Cortex of kidney (tissue), 1 donor: ENCODE data around the gene HYAL1.

Experiments used
- DNase-seq: peaks from one replicate; lab custom pipeline; 2025; lab: John Stamatoyannopoulos, UW

Gene HYAL1

DNA sequence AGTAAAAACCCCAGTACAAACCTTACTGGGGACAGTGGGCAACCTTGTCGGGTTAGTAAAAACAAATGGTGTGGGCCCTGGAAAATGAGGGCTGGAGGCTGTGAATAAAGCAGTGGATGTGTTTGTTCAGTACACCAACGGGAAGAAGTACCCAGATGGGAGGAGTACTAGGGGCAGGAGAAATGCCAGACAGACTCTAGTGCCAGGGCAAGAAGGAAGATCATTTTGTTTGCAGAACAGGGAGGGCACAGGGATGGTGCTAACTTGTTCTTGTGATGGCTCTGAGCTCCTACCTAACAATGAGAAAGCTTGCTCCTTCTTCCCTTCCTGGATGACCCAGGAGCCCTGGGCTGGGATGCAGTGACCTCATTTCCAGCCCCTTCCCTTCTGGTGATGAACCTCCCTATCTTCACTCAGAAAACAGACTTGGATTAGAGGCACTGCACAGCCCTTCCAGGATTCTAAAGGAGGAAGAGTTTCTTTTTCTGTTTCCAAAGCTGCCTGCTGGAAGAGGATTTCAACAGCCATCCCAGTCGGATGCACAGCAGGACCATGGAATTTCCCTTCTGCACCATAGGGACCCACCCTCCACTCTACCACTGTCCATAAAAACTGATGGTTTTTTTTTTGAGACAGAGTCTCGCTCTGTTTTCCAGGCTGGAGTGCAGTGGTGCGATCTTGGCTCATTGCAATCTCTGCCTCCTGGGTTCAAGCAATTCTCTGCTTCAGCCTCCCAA lies 31.1 kb upstream of the HYAL1 start:
- DNase-seq: no peak

DNA sequence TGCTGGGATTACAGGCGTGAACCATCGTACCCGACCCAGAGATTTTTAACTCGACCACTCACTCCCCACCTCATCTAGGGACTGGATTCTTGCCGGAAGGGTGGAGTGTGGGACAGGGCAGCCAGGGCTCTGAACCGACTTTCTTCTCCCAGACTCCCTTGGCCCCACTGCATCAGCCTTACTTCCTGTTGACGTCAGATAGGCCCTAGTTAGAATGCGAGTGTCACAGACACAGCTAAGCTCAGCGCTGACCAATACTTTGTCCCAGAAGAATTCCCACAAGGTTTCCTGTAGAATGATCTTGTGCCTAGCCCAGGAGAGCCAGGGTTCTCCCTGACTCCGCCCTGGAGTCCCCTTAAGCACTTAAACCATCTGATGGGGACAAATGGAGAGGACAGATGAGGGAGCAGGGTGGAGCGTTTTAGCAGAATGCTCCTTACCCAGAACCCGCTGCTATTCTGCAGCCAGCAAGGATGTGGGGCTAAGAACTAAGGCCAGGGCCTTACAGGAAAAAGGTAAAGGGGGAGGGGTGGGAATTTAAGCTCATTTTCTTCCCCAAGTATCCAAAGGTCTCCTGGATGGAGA lies 30.5 kb upstream of the HYAL1 start:
- no peak for DNase-seq

DNA sequence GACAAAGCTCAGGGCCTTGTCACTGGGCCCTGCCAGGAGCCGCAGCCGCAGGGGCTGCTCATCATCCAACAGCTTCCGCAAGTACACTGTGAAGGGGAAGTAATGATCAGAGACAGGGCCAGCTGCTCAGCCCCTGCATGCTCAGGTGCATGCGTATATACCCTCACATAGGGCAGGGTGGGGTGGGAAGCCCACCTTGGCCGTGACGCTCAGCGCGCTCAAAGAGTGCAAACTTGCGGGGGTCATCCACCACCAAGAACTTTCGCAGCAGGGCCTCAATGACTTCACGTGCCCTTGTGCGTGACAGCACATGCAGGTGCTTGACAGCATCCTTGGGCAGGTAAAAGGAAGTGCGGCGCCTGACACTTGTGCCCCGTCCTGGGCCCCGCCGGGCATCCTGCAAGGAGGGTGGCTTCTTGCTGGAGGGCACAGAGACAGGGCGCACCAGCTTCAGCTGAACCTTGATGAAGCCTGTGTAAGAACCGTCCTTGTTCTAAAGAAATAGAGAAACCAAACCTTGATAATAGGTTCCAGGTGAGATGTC lies 28.1 kb upstream of the HYAL1 start:
- no peak for DNase-seq

DNA sequence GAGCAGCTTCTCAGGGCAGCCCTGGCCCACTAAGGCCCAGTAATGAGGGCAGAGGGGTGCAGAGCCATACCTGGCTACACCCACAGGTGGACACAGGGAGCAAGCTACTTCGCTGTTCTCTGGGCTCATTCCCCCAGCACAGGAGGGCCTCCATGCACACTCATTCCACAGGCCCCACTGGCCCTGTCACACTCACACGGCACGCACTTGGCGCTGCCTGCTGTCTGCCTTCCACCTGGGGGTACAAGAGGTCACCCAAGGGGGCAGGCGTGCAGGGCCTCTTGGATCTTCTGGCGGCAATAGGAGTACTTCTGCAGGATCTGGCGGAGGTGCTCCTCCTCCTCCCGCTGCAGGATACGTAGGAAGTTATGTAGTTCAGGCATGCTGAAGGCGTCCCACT lies 27.0 kb upstream of the HYAL1 start:
- DNase-seq: no peak

DNA sequence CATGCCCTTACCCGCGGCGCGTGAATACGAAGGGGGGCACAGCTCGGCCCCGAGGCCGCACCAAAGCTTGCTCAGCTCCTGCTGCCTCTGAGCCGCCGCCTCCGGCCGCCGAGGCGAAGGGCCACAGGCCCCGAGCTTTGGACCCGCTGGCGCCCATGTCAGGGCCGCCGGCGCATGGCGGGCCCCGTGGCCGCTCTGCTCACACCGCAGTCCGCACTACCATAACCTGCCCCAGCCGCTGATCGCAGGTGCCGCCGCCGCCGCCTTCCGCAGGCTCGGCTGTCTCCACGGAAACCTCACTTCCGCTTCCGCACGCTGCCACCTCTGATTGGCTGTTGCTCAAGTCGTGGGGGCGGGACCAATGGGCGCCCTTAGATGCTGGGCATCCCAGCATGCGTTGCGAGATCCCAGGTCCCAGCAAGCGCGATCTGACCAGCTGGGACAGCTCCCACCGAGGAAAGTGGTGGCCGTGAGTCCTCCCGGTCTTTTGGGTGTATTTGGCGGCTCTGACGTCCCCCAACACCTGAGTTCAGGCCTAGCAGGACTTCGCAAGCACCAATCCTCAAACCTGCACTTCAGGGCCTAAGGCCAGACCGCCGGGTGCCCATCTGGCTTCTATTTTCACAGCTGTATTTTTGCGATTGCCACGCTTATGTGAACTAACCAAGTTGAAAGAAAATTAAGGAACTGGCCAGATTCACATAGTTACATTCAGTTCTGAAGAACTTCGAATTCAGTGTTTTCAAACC lies 24.7 kb upstream of the HYAL1 start, which contains the start of gene TUSC2:
Gene TUSC2, minus strand, starts transcription at position 281 of the 749 bp plus-strand sequence. Its CDS starts 124 bp downstream, at position 157.
- DNase-seq: no peak

DNA sequence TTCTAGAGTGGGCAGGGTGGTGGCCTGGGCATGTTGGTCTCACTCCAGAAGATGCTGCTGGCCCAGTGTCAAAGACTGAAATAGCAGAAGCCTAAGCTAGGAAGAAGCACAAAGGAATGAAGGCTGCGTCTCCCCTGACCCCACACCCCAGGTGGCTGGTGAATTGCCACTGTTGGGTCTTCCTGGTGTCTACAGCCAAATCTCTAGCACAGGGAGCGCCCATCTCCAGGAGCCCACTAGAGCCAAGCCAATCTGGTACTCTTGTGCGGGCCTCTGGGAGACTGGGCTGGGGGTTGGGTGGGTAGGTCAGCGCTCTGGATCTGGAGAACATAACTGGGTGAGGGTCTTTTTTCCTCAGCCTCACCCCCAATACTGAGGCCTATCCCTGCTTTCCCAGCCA lies 23.8 kb upstream of the HYAL1 start:
- no peak for DNase-seq

DNA sequence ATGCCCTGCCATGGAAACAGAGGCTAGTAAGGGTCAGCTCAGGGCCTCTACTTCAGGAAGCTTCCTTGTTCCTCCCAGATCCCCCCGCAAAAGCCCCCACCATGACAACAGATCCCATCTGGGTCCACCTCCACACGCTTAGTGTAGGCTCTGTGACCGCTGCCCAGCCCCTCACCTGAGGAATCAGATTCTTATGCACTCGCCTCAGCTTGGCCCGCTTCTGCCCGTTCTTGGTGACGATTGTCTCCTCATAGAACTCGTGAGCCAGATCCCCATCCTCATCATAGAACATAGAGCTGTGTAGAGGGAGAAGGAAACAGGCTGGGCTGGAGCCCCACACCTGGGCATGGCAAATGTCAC lies 22.8 kb upstream of the HYAL1 start:
- DNase-seq: no peak

DNA sequence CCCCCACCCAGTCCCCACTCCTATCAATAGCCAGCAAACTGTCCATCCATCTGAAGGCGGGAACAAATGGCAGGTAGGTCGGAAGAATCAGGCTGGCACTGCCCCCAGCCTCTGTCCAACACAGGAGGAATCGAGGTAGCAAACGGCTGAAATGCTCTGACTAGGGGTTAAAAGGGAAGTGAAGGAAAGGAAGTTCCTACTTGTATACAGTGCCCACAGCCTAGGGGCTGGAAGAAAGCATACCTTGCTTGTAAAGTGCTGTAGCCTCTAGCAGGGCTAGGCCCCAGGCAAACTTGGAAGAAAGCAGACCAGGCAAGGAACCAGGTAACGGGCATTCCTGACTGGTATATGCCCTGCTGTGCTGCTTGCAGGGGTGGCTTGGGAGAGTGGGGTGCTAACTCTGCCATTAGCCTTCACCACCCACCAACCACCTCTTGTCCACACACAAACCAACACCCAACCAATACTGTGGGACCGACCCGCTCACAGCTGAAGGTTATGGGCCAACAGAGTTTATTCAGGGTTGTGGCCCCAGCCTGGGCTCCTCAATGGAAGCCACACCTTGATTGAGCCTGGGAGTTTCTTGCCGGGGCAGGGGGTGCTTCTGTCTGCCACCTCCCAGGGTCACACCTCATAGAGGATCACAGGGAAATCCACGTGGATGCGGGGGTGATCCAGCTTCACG lies 22.3 kb upstream of the HYAL1 start:
- no peak for DNase-seq

DNA sequence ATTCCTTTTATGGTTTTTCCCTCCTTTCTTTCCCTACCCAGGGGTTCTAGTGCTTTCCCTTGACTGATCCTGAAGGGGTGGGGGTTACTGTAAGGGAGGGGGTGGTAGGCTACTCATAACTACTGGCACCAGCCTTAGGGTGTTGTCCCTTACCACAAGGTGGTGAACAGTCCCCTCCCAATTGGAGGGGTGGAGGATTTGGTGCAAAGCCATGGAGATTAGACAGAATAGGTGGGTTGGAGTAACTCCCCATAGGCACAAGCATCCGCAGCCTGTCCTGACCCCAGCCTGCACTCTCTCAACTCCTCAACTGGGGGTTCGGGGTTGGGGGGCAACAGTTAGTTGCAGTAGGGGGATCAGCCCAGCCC lies 21.7 kb upstream of the HYAL1 start:
- DNase-seq: no peak

DNA sequence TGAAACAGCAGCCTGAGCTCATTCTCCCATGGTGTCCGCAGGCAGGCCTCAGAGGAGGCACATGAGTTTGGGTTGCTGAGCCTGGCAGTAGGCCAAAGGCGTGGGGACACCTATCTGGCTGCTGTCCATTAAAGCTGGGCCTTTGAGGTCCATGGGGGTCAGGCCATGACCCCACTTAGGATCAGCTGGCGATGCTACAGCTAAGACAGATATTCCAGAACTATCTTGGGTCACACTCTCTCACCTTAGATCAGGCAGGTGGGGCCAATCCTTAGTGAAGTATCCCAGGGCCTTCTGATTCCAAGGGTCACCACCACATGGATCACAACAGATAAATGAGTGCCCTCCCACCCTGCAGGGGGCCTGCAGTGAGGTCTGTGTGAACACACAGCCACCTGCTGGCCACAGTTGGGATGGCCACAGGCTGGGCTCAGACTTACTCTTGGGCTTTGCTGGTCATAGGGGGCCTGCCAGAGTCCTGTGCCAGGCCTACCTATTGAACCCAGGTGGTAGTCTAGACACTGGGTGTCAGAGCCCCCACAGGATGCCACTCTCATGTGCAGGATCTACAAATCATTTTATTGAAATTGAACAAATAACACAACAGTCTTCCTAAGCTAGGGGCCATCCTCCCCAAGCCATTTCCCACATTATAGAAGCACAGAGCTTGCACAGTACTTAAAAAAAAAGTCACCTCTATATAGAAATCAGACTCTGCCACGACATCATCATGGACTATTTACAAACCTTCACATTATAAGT lies 21.2 kb upstream of the HYAL1 start:
- no peak for DNase-seq

DNA sequence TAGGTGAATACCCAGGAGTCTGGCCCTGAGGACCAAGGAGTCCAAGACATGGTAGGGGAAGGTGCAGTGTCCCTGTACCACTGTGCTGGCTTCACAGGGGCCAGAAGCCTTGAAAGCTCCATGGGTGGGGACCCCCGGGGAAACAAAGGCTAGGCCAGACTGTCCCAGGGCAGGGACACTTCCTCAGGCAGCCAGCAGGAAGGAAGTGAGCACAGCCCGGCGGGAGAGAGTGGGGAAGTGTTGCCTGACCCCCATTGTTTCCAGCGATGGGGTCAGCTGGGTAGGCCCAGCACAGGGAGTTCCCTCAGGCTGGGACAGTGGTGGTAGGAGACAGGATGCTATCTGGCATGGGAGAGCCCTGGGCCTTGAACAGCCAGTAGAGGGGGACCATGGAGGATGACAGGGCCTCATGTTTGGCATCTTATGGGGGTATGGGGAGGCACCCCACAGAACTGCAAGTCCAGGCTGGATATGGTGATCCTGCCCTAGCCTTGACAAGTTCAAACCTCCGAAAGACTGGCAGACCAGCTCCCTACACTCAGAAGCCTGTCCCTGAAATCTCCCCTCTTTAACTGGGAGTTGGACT lies 20.3 kb upstream of the HYAL1 start:
- no peak for DNase-seq

DNA sequence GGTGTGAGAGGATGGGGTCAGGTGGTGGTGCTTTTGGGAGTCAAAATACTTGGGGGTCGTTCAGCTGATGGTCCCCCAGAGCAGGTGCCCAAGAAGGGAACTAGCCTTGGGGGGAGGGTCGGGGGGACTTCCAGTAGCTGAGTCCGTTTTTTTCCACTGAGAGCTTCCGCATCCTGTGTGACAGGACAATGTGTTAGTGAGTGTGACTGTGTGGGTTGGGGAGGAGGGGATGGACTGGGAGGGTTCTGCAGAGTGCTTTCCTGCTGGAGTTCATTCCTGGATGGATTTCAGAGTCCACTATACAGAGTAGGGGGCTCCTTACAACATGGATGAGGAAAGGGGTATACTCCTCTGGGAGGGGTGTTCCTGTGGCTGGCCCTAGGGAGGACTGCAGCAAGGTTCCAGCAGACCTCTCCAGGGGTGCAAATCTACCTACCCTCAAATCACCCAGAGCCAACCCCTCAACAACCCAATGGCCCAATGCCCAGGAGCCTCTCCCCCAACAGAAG lies 19.8 kb upstream of the HYAL1 start:
- DNase-seq: no peak

DNA sequence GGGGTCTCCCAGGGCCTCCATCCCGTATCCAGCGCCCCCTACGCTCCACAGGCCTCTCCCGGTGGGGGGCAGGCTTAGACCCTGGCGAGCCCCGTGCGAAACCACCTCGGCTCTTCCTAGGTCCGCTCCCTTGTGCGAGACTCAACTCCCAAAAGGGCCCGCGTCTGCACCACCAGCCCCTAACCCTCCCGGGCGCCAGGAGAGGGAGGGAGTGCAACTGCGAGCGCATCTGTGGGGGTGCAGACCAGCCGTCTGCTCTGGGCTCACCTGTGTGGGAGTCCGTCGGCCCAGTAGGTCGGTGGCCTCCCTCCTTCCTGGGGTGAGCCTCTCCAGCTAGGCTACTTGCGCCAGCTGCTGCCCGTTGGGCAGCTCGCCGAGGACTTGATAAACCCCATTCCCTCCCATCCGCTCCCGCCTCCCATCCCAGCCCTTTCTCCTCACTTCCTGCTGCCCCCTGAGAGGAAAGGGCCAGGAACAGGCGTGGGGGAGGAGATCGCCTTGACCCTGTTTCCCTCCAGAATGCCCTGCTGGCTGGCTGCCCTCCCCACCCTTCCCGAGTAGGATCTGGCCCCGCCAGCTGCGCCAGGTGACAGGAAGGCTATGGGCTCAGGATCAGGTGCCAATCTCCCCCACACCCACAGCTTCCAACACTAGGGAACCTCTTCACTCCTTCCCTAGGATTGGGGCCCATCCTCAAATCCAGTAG lies 19.2 kb upstream of the HYAL1 start, which contains the start of gene HYAL2:
Gene HYAL2, minus strand, starts transcription at position 360 of the 706 bp plus-strand sequence. CDS start 2,256 bp downstream, outside the sequence.
- DNase-seq: no peak

DNA sequence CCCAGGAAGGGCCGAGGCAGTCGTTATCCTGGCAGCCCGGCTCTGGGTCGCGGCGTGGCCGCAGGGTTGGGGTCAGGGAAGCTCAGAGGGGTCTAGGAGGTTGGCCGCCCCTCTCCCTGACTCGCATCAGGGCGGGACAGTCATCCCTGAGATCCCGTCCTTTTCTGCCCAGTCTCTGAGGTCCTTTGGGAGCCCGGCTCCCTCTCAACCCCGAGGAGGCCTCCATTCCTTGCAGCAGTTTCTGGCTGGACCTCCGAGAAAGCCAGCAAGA lies 18.7 kb upstream of the HYAL1 start:
- DNase-seq: no peak

DNA sequence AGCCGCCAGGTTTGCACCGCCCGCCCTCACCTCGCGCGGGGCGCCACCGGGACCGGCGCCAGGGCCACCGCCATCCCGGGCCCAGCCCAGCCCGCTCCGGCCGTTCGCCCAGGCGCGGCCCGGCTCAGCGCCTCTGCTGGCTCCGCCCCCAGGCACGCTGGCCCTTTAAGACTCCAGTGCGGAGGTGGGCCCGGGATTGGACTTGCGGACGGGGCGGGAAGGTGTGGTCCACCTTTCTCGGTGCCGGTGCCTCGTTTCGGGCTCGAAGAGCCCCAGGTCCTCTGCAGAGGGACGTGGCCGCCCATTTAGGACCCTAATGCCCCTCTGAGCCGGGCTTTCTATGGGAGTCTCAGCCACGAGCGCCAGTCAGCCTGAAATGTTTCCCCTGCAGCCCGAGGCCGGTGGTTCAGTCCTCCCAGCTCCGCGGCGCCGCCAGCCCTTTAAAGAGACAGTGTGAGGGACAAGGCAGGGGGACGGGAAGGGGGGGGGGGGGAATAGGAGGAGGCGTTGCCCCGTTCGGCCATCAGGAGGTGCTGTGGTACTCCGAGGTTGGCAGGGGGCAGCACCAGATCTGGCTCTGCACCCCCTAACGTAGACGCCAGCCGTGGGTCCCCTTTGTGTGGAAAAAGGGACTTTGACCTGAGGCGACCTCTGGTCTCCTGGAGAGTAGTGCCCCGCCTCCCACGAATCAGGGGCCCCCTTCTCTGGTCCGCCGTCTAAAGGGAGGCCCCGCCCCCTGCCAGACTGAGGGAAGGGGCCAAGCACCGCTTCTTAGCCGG lies 18.2 kb upstream of the HYAL1 start:
- no peak for DNase-seq

DNA sequence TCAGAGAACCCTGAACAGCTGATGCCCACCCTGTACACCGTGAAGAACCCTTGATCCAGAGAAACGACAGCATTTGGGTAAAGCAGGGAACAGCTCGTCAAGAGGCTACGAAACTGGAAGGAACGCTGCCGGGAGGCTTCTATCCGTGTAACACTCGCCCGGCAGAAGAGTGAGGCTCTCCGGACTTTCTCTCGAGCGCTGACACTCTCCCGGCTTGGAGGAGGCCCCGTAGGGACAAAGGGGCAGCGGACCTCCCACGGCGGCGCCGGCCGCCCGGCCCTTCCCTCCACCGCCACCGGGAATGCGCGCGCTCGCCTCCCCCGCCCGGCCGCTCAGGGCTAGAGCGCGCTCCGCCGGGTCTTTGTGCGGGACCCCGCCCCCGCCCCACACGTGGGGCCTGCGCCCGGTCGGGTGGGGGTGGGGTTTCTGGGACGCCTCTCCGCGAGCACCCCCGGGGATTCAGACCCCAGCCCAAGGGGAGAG lies 17.5 kb upstream of the HYAL1 start:
- DNase-seq: no peak

DNA sequence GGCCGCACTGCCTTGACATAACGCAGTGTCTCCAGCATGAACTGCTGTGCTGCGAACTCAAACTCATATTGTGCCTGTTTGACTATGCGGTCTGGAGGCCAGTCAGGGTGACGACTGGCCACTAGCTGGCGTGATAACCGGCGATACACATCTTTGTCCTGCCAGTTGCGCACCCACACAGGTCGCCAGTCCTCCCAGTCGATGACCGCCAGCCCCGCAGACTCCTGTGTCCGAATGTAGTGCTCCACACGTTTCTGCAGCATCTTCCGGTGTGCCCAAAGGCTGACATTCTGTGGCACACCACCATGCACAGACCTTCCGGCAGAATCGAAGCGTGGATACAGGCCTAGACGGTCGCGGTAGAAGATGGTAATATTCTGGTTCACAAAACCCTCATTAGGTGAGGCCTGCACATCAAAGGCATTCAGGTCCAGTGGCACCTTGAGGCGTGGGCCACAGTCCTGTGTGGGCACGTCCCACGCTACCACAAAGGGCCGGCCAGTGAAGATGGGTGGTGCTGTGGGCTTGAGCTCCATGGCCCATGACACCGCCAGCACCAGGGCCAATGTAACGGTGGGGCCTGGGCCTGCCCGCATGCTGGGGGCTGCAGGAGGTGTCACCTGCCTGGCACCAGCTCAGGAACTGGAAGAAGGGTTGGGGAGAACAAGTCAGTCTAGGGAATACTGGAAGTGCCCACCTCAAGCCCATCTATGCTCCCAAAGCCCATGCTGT lies 16.7 kb upstream of the HYAL1 start:
- DNase-seq: no peak

DNA sequence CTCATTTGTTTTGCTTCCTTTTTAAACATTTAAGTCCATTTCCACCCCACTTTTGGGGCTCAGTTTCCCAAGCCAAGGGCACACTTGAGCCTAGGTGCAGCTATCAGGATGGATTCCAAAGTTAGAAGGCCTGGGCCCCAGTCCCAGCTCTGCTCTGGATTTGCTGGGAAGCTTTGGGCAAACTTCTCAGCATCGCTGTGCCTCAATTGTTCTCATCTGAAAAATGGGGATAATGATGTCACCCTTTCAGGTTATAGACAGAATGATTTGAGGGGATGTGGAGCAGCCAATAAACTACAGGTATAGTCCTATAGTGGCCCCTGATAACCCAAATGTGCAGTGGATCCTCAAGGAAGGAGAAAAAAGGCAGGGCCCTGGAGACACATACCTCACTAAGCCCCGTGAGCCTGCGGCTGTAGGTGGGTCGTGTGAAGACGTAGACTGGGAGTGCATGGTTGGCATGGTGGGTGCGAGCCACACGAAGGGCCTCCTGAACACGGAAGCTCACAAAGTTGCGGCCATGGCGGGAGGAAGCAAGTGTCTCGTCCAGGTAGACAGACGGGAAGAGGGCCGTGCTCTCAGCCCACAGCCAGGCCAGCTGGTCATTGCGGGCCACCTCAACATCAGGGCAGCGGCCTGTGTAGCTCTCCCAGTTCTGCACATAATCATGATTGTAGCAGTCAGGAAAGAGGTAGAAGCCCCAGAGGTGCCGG lies 16.0 kb upstream of the HYAL1 start:
- no peak for DNase-seq
